T-helper 1 cell treated with Interleukin-12 subunit alpha and Interleukin-12 subunit beta and Interleukin-4 antibody, amounts not matched to agents 30 ng/mL and 1 ng/mL, for 36 hours (primary cell): ENCODE data around the gene B4GALT1. TPM values are rescaled to one million over a fixed set of nuclear protein-coding genes. Genes with fewer than 3 reads are reported as not detected.

Source experiments
- intact Hi-C: fragments of 100-400 bp; cut with micrococcal nuclease; formaldehyde crosslinking; loops from one replicate; pipeline ENCODE4 v1.15.1; 2024
- total RNA-seq: library from RNA; stranded (reverse); gene quantifications from 2 replicates; pipeline ENCODE4 v1.2.3, GENCODE V29; 2022

The B4GALT1 gene
- total RNA-seq, 1 donor from 2014 or later, result 63.5 TPM

DNA sequence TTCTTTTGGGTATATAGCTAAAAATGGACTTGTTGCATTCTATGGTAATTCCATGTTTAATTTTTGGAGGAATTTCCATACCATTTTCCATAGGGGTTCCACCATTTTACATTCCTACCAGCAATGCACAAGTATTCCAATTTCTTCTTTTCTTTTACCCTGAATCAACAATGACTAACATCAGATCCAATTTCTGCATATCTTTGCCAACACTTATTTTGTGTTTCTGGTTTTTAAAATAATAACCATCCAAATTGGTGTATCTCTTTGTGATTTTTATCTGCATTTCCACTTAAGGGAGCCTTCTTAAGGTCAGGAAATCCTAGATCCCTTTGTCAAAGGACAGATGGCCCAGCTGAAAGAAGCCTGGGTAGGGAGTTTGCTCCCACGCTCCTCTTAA lies 61.2 kb downstream of the B4GALT1 start:
- intact Hi-C loops, result no loop called here

DNA sequence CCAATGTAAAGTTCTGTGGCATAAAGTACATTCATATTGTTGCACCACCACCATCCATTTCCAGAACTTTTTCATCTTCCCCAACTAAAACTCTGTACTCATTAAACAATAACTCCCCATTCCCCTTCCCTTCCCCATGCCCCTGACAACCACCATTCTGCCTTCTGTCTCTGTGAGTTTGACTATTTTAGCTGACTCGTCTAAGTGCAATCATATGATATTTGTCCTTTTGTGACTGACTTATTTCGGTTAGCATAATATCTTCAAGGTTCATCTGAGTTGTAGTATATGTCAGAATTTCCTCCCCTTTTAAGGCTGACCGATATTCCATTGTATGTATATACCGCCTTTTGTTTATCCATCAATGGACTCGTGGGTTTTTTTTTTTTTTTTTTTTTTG lies 61.6 kb downstream of the B4GALT1 start:
- intact Hi-C loops, result no loop called here

DNA sequence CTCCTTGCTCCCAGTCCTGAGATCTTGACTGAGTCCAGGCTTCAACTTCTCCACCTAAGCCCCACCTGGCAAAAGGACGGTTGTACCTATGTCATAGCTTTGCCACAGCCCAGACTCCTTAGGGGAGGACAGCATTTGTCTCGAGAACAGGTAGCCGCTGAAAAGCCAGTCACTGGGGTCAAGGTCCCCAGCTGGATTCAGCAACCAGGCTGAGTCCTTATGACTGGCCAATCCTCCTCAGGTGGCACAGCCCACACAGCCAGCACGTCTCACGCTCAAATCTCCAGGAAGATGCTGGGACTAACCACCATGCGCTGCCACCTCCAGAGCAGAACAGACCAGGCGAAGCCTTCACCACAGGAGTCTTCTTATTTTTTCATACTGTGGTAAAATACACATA lies 62.7 kb downstream of the B4GALT1 start:
- intact Hi-C loops, result no loop called here

DNA sequence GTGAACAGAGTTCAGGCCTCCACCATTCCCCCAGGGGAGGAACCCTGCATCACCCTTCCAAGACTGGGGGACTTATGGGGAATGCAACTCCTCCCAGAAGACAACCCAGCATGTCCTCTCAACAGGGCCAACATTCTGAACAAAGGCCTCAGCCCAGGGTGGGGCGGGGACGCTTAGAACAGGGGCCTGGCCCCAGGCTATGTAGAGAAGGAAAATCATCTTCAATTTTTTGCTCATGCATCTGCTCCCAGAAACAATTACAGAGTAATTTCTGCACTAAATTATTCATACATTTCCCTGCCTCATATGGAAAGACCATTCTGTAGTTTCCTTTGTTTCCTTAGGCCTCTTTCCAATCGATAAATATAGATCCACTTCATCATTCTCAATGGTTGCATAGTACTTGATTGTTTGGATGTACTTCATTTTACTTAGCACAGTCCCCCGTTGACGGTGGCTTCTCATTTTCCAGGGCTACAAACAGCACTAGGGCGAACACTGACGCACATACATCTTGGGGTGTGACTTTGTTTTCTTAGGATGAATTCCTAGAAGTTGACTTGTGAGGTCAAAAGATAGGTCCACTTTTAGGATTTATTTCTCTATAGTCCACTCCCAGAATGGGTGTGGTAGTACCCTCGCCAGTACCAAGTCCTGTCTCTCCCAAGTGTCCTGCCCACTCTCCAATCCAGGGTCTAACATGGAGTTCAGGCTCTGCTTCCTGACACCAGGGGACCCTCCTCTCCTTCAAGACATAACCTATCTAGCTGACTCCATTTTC lies 63.4 kb downstream of the B4GALT1 start:
- intact Hi-C loops, result no loop called here

DNA sequence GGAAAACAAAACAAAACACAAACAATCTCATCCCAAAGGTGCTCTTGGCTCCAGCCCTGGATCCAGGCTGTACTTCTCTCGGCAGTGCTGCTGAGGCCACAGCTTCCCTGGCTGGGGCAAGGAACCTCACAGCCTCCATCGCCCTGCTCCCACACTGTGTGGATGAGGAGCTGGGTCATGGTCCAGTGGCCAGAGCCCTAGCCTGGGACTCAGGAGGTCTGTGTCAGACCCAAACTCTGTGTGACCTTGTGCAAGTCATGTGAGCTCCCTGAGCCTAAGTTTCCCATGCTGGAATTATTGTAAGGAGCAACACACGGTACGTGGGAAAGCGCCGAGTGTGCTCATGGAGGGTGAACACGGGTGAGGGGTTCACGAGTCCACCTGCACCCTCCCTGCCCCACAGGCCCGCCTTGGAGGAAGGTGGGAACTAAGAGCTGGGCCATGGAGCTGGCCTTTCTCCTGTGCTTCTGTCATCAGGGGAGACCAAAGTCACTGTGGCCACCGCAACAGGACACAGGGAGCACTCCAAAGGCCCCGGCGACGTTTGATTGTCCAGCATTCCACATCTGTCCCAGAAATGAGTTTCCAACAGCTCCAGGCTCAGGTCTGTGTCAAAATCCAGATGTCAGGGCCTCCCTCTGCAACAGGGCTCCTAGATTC lies 64.5 kb downstream of the B4GALT1 start:
- intact Hi-C loops, result no loop called here

DNA sequence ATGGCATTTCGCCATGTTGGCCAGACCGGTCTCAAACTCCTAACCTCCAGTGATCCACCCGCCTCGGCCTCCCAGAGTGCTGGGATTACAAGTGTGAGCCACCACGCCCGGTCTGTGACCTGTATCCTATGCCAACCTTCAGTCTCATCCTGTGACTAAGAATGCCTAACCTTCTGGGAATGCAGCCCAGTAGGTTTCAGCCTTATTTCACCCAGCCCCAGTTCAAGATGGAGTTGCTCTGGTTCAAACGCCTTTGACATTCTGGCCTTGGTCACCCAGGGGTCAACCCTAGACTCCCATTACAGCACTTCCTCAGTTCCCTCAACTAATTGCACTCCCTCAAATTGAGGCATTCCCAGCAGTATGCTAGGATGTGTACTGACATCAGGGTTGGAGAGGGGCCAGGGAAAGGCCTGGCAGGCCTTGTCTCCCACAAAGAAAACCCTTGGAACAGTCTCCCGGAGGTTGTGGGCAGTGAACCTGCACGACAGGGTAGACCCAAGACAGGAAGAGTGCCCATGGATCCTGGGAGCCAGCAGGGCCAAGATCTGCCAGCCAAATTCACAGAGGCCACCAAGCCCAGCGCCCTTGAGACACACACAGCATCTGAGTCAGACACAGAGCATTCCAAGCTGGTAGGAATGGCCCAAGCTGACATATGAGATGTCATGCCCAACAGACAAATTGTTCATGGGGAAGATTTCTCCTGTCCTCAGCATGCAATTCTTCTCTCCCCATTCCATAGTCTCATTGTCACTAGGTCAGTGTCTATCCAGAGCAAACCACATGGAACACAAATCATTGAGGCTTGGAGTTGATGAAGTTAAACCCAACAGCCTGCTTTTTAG lies 65.8 kb downstream of the B4GALT1 start:
- intact Hi-C loops, result no loop called here

DNA sequence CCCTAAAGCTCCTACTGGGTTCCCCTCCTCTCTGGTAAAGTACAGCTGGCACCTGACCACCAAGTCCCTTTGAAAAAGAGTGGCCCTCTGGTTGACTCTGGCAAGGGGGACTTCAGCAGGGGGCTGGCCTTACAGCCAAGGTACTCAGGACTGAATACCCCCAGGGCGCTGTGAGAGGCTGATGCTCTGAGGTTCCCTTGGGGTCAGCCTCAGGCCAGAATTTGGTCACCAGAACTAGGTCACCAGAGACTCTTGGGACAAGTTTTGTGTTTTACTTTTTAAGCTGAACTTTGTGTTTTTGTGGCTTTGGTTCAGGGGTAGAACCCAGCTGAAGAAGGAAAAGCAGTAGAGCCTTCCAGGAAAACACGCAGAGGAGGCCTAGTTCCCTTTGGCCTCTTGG lies 67.4 kb downstream of the B4GALT1 start:
- intact Hi-C loops, result no loop called here

DNA sequence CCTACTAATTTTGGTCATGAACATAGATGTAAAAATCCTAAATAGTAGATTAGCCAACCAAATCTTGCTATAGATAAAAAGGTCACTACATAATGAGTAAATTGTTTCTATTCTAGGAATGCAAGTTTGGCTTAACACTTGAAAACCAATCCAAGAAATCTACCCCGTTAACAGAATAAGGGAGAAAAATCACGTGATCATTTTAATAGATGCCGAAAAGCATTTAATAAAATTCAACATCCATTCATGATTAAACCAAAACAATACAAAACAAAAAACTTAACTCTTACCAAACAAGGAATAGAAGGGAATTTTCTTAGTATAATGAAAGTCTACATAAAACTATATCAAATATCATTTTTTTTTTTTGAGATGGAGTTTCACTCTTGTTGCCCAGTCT lies 69.9 kb downstream of the B4GALT1 start:
- intact Hi-C loops, result no loop called here

DNA sequence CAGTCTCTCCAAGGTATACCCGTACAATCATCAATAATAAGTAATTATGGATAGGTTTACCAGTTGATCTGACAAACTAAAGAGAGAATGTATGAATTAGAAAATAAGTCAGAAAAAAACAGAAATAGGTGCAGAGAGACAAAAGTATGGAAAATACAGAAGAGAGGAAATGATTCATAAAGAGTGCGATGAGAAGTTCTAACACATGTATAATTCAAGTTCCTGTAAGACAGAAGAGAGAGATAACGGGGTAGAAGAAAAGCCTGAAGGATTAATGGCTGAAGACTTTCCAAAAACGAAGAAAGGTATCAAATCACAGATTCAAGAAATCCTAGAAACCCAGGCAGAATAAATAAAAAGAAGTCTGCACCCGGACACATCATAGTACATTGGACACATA lies 74.5 kb downstream of the B4GALT1 start:
- intact Hi-C loops, result no loop called here

DNA sequence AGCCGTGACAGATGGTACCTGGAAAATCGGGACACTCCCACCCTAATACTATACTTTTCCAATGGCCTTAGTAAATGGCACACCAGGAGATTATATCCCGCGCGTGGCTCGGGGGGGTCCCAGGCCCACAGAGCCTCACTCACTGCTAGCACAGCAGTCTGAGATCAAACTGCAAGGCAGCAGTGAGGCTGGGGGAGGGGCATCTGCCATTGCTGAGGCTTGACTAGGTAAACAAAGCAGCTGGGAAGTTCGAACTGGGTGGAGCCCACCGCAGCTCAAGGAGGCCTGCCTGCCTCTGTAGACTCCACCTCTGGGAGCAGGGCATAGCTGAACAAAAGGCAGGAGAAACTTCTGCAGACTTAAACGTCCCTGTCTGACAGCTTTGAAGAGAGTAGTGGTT lies 81.5 kb downstream of the B4GALT1 start:
- intact Hi-C loops, result loop anchor here (10.0 kb wide), 1 partner anchor 329 kb away; no protein-coding TSS in a partner anchor

DNA sequence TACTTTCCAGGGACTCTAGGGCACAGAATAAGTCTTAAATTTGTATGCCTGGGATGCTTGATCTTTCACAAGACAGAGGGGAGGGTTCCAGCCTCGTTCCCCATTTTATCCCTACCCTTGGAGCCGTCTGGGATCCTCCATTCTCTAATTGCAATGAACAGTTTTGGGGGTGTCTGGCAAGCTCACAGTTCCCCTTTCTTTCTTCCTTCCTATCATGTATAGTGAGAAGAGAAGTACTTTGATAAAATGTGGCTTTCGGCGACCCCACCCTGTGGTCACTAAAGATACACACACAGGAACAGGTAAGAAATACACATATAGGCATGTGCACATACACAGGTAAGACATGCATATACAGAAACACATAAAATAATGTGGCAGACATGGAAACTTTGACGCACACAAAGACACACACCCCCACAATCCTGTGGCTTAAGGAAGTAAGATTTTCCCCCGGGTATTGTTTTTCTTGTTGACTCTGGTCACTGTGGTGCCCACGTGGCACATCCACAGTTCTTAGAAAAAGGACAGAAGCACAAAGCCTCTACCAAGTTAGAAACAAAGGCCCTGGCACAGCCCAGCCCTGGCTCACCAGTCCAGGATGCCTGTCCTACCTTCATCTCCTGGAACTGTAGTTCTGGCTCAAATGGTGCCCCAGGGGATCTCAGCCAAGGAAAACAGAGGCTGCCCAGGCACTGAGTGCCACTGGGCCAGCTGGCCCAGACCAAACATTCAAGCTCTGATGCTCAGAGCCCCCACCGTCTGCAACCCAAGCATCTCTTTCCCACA lies 84.4 kb downstream of the B4GALT1 start:
- intact Hi-C loops, result loop anchor here (10.0 kb wide), 1 partner anchor 332 kb away; no protein-coding TSS in a partner anchor

DNA sequence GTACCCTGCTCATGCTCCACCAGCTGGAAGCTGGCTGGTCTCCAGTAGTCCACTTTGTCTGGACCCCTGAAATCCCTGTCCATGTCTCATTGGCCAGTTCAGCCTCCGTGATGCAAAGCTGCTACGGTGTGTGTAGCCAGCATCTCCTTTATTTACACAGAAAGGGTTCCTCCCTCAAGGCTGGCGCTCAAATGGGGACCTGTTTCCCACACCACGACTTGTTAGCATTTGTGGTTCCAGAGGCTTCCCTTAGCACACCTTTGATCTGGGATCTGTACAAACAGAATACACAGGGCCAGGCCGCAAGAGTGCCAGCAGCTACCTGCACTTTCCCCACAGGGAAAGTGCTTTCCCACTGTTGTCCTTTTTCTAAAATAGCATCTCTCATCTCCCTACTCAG lies 85.0 kb downstream of the B4GALT1 start:
- intact Hi-C loops, result loop anchor here (10.0 kb wide), 1 partner anchor 333 kb away; no protein-coding TSS in a partner anchor

DNA sequence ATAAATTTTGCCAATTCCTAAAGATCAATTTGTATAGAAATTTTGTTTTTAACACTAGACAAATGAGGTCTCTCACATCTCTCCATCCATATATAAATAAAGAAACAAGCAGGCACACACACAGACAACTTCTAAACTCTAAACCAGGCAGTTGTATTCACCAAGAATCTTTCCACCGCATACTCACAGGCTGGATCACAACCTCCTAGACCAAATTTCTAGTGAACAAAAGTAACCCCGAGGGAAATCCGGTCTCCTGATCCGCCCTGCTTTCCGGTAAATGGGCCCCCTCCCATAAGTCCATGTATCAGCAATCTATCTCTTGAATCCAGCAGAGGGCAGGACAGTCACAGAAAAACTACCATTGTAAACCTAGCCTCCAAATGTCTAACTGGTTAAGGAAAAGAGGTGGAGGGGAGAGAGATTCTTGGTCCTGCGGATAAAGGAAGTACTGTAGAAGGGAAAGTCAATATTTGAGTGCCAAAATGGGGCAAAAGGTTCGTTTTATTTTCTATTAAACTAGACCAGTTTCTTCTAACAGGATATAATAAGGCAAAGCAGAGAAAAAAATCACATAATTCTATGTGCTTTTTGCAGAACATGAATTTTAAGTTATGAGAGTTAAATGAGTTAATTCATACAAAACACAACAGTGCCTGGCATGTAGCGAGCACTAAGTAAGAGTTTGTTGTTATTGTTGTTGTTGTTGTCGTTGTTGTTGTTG lies 85.8 kb downstream of the B4GALT1 start:
- intact Hi-C loops, result loop anchor here (1.0 to 10.0 kb wide), 9 partner anchors 62 to 392 kb away; partner anchors contain the start of genes BAG1 and NOL6

DNA sequence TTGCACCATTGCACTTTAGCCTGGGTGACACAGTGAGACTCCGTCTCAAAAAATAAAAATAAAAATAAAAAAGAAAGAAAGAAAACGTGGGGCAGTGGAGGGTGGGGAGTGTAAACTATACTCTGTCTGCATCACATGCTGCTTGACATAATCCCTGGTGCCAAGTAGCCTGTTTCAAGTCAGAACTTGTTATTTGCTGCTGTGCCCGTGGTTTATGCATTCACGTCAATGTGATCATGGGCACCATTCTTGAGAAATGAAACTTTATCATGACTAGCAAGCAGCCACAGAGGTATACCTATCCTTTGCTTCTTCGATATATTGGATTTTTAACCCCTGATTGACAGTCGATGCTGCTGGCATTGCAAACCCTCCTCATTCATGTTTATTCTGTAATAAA lies 86.6 kb downstream of the B4GALT1 start:
- intact Hi-C loops, result loop anchor here (2.0 to 10.0 kb wide), 2 partner anchors 334 to 392 kb away; partner anchors contain the start of gene NOL6

DNA sequence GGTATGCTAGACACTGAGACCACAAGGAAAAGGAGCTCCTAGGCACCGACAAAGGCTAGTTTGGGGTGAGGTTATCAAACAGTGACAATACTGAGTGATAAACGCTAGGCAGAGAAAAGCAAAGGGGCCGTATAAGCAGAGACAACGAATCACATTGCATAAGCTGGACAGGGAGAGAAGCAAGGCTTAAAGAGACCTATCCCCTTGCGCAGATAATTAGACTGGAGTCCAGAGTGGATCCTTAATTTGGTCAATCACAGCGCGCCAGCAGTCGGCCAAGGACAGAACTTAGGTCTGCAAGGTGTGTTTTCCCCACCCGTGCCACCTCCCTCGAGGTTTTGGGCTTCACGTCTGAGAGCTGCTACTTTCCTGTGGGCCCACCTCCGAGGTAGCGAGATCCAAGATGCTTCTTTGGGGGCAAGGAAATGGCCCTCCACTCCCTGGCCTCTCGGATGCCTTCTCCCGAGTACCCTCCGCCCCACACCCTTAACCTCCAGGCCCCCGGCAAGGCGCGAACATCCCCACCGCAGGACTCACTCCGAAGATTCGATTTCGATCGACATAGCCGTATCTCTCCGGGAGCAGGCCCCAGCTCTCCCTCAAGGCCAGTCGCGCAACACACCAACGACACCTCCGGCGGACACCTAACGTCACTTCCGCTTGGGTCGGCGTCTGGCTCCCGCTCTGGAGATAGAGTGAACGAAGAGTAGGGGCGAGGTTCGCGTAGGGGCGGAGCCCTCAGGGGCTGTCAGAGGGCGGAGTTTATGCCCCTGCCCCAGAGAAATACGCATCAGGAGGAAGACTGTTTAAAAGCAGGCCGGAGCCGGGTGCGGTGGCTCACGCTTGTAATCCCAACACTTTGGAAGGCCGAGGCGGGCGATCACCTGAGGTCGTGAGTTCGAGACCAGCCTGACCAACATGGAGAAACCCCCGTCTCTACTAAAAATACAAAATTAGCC lies 90.8 kb downstream of the B4GALT1 start, which contains the start of gene SMU1:
Gene SMU1 (minus strand): TSS at position 629 of the 959 bp plus-strand sequence. CDS start 66 bp downstream, at position 563.
- intact Hi-C loops, result loop anchor here (1.0 to 5.0 kb wide), 13 partner anchors 32 to 1301 kb away; partner anchors contain the start of genes ACO1, APTX, B4GALT1 and BAG1

DNA sequence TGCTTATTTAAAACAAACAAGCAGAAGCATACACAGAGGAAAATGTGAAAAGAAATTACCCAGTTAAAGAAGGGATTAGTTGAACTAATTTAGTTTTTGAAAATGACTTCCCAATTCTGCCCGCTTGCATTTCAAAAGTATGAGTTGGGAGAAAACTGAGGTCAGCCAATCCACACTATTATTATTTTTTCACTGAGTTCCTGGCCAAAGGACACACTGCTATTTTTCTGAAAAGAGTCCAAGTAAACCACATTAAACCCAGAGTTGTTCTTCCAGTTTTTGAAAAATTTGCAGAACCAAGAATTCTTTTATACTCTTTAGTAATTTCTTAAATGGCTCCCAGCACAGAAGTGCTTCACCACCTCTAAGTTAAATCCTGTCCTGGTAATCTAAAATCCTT lies 98.1 kb downstream of the B4GALT1 start:
- intact Hi-C loops, result no loop called here

DNA sequence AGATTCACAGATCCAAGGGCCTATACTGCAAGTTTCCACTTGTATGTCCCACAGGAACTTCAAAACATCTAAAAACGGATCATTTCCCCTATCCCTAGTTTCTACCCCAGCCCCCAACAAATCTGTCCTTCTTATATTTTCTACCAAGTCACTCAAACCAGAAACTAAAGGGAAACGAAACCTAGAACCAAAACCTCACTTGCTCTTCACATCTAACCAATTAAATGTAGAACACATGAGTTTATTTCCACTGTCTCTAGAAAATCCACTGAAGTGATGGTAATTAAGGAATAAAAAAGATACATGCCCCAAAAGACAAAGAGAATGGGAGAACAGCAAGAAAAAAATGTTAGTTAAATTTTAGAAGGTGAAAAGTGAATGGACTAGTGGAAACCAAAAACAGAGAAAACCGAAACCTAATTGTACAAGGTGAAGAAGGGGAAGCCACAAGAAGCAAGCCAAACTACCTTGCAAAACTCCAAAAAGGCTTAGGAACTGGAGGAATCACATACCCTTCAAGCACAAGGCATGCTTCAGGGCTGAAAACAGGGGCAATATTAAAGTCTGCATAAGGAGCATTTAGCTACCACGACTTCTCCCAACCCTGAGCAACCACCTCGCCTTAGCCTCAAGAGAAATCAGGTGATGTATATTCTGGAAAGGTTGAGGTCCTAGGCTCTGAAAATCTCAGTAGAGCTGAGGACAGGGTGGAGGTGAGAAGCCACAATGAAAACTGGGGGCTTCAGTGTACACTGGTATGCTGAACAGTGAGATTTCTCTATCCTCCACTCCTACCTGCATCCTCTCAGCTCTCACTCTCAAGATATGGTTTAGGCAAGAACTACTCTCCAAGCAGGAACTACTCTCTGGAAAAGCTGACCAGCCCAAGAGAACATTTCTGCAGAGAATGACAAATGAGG lies 101.7 kb downstream of the B4GALT1 start:
- intact Hi-C loops, result no loop called here
